DMS53 (cell line): ENCODE data around the gene NUDT6.

ENCODE experiments used
- DNase-seq: peaks from one replicate; lab custom pipeline; 2025; lab: John Stamatoyannopoulos, UW

Gene NUDT6

DNA sequence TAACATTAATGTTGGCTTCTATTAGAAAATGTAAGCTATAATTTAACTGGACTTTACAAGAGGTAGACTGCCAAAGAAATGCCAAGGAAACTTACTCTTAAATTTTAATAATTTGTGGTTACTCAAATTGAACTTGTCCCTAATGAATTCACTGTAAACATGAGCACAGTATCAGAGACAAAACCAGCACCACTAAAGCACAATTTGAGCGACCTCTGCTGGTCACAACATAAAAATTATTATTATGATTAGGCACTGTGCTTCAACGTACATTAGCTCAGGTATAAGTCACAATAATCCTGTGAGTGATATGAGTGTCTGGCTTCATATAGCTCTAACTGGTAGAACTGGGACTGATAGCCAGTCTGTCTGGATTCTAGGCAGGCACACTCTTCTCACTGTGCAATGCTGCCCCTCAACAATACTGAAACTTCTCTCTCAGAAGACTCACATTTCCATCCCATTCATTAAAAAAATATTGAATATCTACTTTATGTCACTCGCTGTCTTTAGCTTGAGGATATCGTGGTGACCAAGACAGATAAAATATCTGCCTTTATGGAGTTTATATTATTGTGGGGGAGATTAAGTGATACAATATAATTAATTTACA, 8.0 kb downstream of the NUDT6 start:
- peak; percentile 37 for DNase-seq

DNA sequence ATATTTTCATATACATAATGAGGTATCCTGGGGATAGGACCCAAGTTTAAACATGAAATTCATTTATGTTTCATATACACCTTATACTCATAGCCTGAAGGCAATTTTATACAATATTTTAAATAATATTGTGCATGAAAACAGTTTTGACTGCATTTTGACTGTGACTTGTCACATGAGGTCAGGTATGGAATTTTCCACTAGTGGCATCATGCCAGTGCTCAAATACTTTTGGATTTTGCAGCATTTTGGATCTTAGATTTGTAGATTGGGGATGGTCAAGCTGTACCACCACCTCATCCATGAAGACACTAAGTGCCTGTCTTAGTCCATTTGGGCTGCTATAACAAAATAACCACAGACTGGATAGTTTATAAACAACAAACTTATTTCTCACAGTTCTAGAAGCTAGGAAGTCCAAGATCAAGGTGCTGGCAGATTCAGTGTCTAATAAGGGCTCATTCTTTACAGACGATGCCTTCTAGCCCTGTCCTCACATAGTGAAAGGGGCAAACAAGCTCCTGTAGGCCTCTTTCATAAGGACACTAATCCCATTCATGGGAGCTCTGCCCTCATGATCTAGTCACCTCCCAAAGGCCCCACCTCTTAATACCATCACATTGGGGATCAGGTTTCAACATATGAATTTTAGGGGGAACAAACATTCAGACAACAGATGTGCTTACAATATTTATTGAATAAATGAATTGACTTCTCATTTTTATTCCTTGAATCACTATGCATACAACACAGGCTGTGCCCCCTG, 9.4 kb downstream of the NUDT6 start:
- DNase-seq: no peak

DNA sequence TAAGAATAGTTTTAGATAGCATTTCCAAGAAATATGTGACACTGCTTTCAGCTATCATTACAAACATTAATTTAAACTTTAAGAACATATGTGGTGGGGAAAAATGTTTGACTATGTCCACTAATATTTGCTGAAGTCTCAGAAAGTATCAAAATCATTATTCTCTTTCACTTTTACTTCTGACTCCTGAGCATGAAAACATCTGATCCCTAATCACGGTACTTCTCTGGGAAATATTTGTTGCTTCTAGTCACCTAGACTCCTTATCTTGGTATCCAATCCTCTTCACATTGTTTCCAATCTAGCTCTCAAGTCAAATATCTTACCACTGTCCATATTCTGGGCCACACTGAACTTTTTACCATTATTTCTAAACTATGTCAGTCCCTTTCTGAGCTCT, 10.8 kb downstream of the NUDT6 start:
- no peak for DNase-seq

- peak; percentile 62 for DNase-seq
Measured at GRCh38 chr4:122909683-122910082, 12.7 kb downstream of the NUDT6 start.

DNA sequence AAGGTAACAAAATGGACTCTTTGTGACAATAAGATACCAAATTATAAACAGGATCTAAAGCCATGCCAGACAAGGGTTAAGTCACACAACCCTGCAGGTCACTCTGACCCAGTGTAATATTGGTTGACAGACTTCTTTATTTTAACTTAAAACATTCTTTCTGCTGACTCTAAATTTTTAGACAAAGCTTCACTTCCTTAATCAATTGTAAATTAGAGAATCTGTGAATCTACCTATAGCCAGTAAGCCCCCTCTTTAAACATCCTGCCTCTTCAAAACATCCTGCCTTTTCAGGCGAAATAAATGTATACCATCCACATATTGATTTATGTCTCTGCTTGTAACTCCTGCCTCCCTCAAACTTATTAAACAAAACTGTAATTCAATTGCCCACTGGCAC, 14.2 kb downstream of the NUDT6 start:
- DNase-seq: no peak

- no peak for DNase-seq
Measured at GRCh38 chr4:122906859-122907305, 15.5 kb downstream of the NUDT6 start.

DNA sequence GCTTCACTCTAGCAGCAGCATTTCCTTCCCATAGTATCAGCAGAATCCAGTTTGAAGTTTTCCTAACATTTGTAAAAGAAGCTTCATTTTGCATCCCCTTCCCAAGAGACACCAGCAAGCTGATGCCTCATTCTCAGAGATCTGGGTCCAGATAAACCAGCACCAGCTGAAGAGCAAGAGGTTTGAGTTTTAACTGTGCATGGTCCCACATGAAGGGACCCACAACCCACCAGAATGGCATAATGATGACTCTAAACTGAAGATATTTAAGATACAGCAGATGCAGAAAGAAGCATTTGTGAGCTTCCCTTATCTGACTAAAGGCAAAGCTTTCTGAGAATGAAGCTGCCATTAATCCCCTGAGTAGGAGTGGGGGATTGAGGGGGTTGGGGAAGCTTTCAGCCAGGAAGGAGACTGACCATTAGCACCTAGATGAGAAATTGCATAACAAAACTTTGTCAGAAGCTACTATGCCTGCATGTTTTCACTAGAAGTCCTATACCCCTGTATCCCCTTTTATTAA, 18.6 kb downstream of the NUDT6 start:
- no peak for DNase-seq

DNA sequence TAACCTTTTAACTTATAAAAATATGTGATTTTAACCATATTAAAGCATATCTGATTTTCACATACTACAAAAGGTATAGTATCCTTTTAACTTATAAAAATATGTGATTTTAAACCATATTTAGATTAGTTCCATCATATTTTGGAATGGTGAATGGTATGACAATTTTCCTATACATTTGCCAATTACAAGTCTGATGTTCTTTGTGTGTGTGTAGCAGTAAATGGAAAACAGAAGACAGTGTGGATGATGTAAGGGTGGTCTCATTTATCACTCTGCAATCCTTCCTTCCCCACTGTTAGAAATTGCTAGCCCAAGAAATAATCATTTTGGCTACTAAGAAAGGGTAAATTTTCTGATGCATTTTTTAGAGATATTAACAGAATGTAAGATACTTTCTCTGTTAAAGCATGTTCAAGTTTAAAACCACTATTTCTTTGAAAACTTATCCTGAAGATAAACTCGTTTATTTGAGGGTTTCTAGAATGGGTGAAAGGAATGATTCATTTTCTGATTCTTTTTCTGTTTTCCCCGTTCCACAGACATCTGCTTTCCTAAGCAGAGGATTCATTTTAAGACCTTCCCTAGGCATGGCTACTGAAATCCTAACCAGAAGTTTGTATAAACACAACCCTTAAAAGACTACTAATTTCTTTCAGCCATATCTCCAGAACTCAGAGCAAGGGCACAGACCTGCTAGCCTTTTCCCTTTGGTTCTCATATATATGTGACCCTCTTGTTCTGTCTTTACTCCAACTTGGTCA, 21.0 kb downstream of the NUDT6 start:
- no peak for DNase-seq

DNA sequence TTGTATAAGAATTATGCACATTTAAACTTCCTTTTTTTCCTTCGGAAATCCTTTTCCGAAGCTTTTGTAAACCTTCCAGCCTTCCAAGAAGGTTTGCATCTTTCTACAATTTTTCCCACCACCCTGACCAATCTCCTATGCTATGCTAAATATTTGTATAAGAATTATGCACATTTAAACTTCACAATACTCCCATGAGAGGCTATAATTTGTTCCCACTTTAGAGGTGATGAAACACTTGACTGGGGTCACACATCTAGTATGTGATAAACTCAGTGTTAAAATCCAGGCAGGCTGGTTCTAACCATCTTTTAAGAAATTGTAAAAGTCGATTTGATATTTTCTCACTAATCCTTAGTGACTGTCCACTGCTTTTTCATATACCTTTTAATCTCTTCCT, 22.1 kb downstream of the NUDT6 start:
- no peak for DNase-seq

DNA sequence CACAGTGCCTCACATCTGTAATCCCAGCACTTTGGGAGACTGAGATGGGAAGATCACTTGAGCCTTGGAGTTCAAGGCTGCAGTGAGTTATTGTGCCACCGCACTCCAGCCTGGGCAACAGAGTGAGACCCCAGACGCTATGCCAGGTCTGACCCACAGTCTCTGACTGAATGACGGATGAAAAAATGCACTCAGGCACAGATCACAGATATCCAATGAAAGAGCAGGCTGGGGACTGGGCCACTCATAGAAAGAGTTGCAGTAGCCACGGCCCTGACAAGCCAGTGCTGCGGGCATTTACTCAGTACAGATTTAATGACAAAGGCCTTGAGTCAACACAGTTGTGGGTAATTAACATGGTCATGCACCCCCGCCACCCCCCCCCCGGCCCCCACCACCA, 22.7 kb downstream of the NUDT6 start:
- DNase-seq: no peak

DNA sequence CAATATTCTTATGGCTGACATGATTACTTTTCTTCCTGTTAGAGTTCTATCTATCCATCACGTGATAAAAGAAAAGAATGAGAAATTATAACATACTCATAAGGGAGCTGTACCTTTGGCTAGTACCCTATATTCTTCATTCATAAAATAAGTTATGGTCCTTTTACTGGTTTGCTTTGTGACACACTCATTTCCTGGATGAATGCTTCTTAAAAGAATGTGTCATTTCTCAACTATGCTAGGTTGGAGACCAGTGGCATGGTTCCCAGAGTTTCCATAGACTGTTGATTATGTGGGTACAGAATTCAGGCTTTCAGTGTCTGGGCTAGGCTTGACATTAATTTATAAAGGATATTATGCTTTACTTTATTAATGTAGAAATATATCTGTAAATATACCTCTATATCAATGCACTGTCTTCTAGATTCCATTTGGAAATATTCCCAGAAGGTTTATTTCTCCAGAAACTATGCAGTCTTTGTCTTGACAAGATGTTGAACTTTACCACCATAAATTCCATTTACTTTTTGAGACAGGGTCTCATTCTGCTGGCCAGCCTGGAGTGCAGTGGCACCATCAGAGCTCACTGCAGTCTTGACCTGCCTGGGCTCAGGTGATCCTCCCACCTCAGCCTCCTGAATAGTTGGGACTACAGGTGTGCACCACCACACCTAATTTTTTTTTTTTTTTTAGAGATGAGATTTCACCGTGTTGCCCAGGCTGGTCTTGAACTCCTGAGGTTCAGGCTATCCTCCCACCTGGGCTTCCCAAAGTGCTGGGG, 23.8 kb downstream of the NUDT6 start:
- peak; percentile 1 for DNase-seq

GRCh38 chr4:122896270-122896669, 26.1 kb downstream of the NUDT6 start:
- DNase-seq: no peak

DNA sequence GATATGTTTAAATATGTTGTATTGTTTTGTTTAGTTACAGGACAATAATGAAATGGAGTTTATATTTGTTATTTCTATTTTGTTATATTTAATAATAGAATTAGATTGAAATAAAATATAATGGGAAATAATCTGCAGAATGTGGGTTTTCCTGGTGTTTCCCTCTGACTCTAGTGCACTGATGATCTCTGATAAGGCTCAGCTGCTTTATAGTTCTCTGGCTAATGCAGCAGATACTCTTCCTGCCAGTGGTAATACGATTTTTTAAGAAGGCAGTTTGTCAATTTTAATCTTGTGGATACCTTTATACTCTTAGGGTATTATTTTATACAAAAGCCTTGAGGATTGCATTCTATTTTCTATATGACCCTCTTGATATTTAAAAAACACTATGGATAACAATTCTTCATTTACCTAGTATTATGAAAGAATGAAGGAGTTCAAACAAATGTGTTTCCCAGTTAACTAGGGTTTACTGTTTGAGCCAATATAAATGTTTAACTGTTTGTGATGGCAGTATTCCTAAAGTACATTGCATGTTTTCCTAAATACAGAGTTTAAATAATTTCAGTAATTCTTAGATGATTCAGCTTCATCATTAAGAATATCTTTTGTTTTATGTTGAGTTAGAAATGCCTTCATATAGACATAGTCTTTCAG, 26.9 kb downstream of the NUDT6 start:
- no peak for DNase-seq

GRCh38 chr4:122894827-122895226, 27.6 kb downstream of the NUDT6 start:
- DNase-seq: no peak

- DNase-seq: no peak
Measured at GRCh38 chr4:122890147-122890795, 32.1 kb downstream of the NUDT6 start.

- no peak for DNase-seq
Measured at GRCh38 chr4:122889726-122890125, 32.7 kb downstream of the NUDT6 start.

DNA sequence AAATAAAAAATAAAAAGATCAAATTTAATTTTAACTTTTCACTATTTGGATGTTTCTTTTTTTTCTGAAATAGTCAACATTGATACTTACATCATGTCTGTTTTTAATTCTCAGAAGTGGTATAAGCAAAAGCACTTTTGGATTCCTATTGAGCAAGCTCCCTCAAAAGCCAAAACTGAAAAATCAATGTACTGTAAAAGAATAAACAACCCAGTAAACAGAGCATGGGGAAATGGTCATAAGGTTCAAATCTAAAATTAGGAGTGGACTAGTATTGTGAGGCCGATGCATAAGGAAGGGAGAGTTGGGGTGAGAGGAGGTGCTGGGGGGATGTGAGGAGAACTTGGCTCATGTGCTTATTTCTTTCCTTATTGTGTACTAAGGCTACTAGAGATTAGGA, 37.9 kb downstream of the NUDT6 start:
- DNase-seq: no peak

- no peak for DNase-seq
Measured at GRCh38 chr4:122882857-122883735, 39.3 kb downstream of the NUDT6 start.

- DNase-seq: no peak
Measured at GRCh38 chr4:122879001-122879400, 43.4 kb downstream of the NUDT6 start.

DNA sequence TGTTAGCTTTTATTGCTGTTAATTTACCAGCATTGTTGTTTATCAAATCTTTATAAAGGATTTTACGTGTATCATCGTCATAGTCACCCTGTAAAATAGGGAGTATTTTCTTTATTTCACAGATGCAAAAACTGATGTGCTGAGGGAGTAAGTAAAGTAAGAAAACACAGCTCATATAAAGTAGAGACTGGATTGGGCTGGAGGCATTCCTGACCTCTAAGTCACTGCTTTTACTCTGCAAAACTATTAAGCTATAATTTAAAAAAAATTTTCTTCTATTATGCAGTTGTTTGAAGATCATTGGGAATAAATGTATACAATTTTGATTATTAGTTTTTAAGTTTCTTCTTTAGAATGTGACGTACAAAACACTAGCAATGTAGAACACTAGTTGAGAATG, 45.9 kb downstream of the NUDT6 start:
- DNase-seq: no peak
